Omental fat pad (tissue), 4 donors: ENCODE measurements around the gene HPX. TPM values are rescaled to one million over a fixed set of nuclear protein-coding genes. Genes with fewer than 3 reads are reported as not detected.

ENCODE experiments used
- ATAC-seq: fragments of 150-250 bp; one replicate; pipeline ENCODE4 v1.9.1; 2016; ENCODE audit warnings: mild to moderate bottlenecking, moderate library complexity; ENCODE audit not compliant: low FRiP score
- DNase-seq: peaks from one replicate; pipeline ENCODE4 v3.0.0-alpha.2; 2019; ENCODE audit warnings: low spot score
- total RNA-seq, 4 donors: library from RNA; depleted of rRNA; stranded (reverse); fragments of >200 nt; gene quantifications; one replicate each; pipeline ENCODE4 v1.1.0, GENCODE V29; 2016
- TF ChIP-seq, protein P1 (sequence below), 3 donors: fragments of 450-650 bp; IDR thresholded peaks; one replicate each; pipeline ENCODE4 v1.5.1; 2016 to 2017; ENCODE audit warnings: antibody characterized with exemption in 3 of 3, mild to moderate bottlenecking in 3 of 3, moderate library complexity in 2 of 3

HPX gene
- total RNA-seq, 4 donors from 2014 or later = 1.7 to 2.5 (median 2.0) TPM

DNA sequence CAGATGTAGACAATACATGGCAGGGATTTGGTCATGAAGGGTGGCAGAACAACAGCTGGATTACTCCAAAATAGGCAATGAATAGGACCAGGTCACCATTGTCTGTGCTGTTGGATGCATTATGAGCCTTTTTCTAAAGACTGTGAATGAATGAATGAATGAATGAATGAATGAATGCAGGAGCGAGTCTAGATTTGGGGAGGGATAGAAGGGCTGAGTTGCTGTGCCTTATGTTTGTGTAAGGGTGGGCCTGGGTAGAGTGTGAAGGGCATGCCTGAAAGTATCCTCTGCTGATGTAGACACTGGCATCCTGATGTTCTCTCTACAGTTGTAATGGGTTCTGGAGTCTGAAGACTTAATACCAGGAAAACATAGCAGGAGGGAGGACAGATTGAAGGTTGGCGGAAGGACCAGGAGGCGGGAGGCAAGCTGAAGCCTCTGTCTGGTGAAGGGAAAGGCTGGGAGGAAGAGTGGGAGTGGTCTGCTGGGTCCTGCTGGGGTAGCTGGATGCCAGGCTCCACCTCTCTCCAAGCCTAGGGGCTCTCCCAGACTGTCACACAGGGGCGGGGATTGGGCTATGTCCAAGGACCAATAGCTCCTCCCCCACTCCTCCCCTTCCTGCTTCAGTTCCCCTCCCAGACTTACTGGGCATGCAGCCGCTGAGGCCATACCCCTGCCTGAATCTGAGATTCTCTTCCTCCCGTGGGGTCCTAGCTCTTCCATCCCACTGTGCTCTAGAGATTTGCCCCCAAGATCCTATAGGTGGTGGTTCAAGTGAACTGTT, 28.1 kb upstream of the HPX start:
- TF ChIP-seq, protein P1, sequence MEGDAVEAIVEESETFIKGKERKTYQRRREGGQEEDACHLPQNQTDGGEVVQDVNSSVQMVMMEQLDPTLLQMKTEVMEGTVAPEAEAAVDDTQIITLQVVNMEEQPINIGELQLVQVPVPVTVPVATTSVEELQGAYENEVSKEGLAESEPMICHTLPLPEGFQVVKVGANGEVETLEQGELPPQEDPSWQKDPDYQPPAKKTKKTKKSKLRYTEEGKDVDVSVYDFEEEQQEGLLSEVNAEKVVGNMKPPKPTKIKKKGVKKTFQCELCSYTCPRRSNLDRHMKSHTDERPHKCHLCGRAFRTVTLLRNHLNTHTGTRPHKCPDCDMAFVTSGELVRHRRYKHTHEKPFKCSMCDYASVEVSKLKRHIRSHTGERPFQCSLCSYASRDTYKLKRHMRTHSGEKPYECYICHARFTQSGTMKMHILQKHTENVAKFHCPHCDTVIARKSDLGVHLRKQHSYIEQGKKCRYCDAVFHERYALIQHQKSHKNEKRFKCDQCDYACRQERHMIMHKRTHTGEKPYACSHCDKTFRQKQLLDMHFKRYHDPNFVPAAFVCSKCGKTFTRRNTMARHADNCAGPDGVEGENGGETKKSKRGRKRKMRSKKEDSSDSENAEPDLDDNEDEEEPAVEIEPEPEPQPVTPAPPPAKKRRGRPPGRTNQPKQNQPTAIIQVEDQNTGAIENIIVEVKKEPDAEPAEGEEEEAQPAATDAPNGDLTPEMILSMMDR (IDR thresholded peaks at IDR 0.05) = no peak
- peak; percentile 89 for ATAC-seq
- peak; percentile 63 for DNase-seq

DNA sequence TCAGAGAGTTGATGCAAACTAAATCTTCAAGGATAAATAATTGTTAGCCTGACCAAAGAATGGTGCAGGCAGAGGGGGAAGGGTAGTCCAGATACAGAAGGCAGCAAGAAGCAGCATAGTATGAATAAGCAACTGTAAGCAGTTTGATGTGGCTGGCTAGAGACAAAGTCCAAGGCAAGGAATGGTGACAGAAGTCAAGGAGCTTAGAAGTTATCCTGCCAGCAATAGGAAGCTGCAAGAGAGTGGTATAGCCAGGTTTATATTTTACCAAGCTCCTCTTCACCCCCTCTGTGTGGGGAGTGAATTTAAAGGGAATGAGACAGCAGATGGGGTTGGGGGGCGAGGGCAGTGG, 18.3 kb upstream of the HPX start:
- no peak for DNase-seq
- no peak for ATAC-seq
- TF ChIP-seq, protein P1 (IDR thresholded peaks at IDR 0.05) = no peak

DNA sequence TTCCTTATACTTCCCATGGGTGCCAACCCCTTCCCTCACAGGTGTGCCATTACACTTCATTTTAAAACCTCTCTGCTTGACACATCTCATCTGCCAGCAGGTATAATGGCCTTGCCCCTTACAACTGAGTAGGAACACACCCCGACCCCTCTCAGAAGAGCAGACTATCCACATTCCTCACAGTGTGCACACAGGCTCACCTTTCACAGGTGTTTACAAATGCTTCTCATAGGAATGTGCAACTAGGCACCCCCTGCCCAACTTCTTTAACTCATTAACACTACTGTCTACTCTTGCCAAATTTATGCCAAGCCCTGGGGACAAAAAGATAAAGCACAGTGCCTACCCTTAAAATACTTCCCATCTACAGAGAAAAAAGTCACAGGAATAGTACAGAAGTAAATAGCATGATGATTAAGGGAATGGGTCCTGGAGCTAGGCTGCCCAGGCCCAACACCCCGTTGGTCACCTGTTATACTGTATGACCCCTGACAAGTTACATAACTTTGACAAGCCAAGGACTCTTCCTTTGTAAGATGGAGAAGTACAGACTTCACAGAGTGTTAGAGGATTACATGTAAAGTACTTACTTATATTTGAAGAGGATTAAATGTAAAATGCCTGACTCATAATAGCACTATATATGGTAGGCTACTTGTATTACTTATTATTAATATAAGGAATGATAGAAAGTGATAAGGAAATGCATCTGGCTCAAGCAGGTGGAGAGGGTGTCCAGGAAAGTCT, 17.7 kb upstream of the HPX start:
- TF ChIP-seq, protein P1 (IDR thresholded peaks at IDR 0.05) = no peak
- no peak for DNase-seq
- ATAC-seq = no peak

DNA sequence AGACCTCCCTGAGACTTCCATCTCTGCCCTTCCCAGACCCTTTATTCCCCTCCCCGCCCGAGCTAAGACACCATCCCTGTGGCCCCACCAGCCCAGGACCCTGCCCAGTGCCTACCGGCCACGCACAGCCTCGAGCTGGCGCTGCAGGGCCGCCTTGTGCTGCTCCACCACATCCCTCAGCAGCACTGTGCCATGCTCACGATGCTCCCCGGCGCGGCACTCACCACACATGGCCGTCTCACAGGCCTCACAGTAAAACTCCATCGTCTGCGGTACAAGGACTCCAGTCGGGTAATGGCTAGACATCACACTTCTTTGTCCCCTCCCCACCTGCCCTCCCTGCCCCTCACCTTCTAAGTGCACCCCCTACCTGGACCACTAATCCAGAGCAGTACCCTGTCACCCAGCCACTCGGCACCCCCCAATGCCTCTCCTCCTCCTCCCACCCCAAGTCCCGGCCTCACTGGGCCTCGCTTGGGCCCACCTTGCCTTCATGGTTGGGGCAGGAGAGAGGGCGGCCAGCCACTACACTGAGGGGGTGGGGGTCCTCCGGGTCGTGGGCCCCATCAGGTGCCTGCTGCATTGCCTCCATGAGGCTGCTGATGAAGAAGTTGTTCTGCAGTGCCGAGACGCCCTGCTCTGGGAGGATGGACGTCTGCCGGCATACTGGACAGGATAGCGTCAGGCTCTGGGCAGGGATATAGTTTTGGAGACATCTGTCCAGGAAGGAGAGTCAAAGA, 17.0 kb upstream of the HPX start:
- ATAC-seq = no peak
- TF ChIP-seq, protein P1 (IDR thresholded peaks at IDR 0.05) = no peak
- no peak for DNase-seq

DNA sequence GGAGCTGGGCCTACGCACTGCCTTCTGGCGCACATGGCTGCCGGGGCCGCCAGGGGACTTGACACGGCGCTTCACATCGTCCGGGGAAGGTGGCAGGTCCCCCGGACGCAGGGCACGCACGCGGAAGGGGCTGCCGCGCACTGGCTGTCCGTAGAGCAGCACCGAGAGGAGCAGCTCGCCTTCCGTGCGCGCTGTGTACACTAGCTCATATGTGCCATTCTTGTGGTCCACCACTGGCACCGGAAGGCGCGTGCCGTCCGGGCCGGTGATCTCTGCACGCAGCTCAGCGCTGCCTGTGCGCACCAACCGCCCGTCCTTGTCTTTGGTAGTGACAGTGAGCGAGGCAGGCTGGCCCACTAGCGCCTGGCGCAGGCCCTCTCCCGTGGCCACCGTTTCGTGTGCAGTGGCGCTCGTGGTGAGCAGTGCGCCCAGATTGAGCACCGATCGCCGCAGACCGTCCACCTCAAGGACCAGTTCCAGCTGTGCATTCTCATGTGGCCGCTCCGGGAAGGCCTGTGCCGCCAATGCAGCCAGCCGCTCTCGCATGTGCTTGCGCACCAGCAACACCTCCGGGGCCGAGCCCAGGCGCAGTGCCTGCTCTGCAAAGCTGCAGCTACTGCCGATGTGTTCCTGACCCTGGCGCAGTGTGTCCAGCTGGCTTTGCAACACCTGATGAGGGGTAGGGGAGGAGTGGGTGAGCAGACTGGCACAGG, 15.7 kb upstream of the HPX start:
- TF ChIP-seq, protein P1 (IDR thresholded peaks at IDR 0.05) = no peak
- DNase-seq = no peak
- no peak for ATAC-seq

DNA sequence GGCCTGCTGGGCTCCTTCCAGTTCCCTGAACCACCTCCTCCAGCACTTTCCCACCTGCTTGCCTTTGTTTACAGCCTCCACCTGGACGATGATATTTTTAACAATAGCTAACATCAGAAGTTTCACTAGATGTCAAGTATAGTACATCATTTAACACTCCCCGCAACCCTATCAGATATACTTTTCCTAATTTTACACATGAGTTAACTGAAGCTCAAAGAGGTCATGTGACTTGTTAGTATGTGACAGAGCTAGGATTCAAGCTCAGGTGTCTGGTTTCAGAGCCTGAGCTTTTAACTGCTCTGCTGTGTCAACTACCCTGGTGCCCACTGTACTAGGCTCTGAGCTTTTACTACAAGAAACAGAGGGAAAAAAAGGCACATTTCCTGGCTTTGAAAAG, 14.3 kb upstream of the HPX start:
- ATAC-seq = no peak
- TF ChIP-seq, protein P1 (IDR thresholded peaks at IDR 0.05) = no peak
- no peak for DNase-seq
